Heart left ventricle (tissue), 16 donors: ENCODE measurements around the gene PI4KA. TPM values are rescaled to one million over a fixed set of nuclear protein-coding genes. Genes with fewer than 3 reads are reported as not detected.

ENCODE experiments used
- ATAC-seq, 4 donors: fragments of 200-7000 bp; cut with Tn5 transposase; one replicate each; pipeline ENCODE4 v1.9.1; 2020 to 2022; ENCODE audit warnings: moderate library complexity in 4 of 4, mild to moderate bottlenecking in 3 of 4, moderate number of reproducible peaks in 1 of 4
- DNase-seq, 5 donors: peaks; one replicate each; pipeline ENCODE4 v3.0.0-alpha.2; 2020
- H3K27ac ChIP-seq, 12 donors: fragments of 200-600 bp; sonication (generic) in 4 of 12; one replicate each; pipeline versions ENCODE4 v1.5.0 to v1.8.0; 2016 to 2022; ENCODE audit warnings: mild to moderate bottlenecking in 2 of 12
- H3K27me3 ChIP-seq, 9 donors: fragments of 200-600 bp; sonication (generic) in 2 of 9; one replicate each; pipeline versions ENCODE4 v1.5.1 to v1.8.0; 2016 to 2022; ENCODE audit warnings: mild to moderate bottlenecking in 3 of 9
- H3K36me3 ChIP-seq, 9 donors: fragments of 200-600 bp; sonication (generic) in 2 of 9; one replicate each; pipeline versions ENCODE4 v1.5.0 to v1.8.0; 2018 to 2022; ENCODE audit warnings: mild to moderate bottlenecking in 2 of 9
- H3K4me1 ChIP-seq, 12 donors: fragments of 200-600 bp; sonication (generic) in 4 of 12; one replicate each; pipeline versions ENCODE4 v1.5.0 to v1.8.0; 2016 to 2022; ENCODE audit warnings: mild to moderate bottlenecking in 3 of 12
- H3K4me3 ChIP-seq, 12 donors: fragments of 200-600 bp; sonication (generic) in 4 of 12; one replicate each; pipeline versions ENCODE4 v1.5.0 to v1.8.0; 2017 to 2022; ENCODE audit warnings: mild to moderate bottlenecking in 9 of 12, moderate library complexity in 4 of 12
- H3K9me3 ChIP-seq, 12 donors: fragments of 200-600 bp; sonication (generic) in 4 of 12; one replicate each; pipeline versions ENCODE4 v1.5.0 to v1.8.0; 2016 to 2022; ENCODE audit warnings: mild to moderate bottlenecking in 1 of 12
- POLR2A ChIP-seq, 2 donors: fragments of 450-650 bp; IDR thresholded peaks; one replicate each; pipeline ENCODE4 v1.6.1; 2017; ENCODE audit warnings: antibody characterized with exemption in 2 of 2, mild to moderate bottlenecking in 2 of 2, moderate library complexity in 2 of 2
- WGBS, 4 donors: extraction: QIAGEN DNeasy Blood & Tissue Kit in 2 of 4; methylation state at CpG; one replicate each; pipeline versions ENCODE4 v1.1.5 to v1.1.7; 2013 to 2018; 5-methylcytosine and 5-hydroxymethylcytosine counted together
- intact Hi-C, 10 donors: fragments of 100-400 bp; cut with DNase I; formaldehyde crosslinking; loops; one replicate each; pipeline versions ENCODE4 v1.11.1 to v1.14.2; 2022
- polyA plus RNA-seq, 2 donors: library from polyadenylated mRNA; stranded (reverse); fragments of 200-250 nt; gene quantifications; one replicate each; pipeline ENCODE4 v1.2.3, GENCODE V29; 2013
- total RNA-seq, 9 donors: library from RNA; depleted of rRNA in 2 of 9; stranded (reverse); fragments of >200 nt in 2 of 9; fragmentation: NEBNext Ultra II Directional in 3 of 9; extraction: Animal tissue kit (Norgen Biotek cat#: 25700) in 3 of 9; gene quantifications; one replicate each; pipeline versions ENCODE4 v1.1.0 to v1.2.4, GENCODE V29; 2016 to 2023
- TF ChIP-seq, protein P1 (sequence below), 12 donors: fragments of 200-600 bp; sonication (generic) in 4 of 12; IDR thresholded peaks; one replicate each; pipeline versions ENCODE4 v1.5.0 to v1.8.0; 2018 to 2022; ENCODE audit warnings: antibody characterized with exemption in 12 of 12, mild to moderate bottlenecking in 5 of 12
- donor health status: ischemic (EF 13 %, LVEDD 7.1; RV severe dilation, severe dysfunction).
- donor health status: healthy with polysubstance abuse.
- donor health status: DM: no; HTN: yes; CAD: no.
- donor health status: DM: no; HTN: no; CAD: no.
- donor health status: ischemic (EF 25% LVEDD 6.9; RV normal size, moderate dysfunction).
- donor health status: ischemic (EF 25% LVEDD 5.7; RV mildly dilated, moderate dysfunction).
- donor health status: healthy.
- donor health status: DM: yes; HTN: yes; CAD: no.
- donor health status: ischemic (EF 35%, LVEDD 5.7; RV mildly dilated, moderate dysfunction).
- donor health status: nonischemic (EF 11% LVEDD 7.7; RV severe dilation, severe dysfunction).
- donor health status: DM: yes; HTN: yes; CAD: no.
- donor health status: PGD.
- donor health status: ischemic (EF 29% LVEDD 5.4; RV normal size, mild dysfunction).
- donor health status: nonischemic (EF 23%, LVEDD 6.1; RV moderate dilation, normal function).

The PI4KA gene
- total and polyA plus RNA-seq, 11 donors, result 20.6 to 66.4 (median 46.9) TPM

DNA sequence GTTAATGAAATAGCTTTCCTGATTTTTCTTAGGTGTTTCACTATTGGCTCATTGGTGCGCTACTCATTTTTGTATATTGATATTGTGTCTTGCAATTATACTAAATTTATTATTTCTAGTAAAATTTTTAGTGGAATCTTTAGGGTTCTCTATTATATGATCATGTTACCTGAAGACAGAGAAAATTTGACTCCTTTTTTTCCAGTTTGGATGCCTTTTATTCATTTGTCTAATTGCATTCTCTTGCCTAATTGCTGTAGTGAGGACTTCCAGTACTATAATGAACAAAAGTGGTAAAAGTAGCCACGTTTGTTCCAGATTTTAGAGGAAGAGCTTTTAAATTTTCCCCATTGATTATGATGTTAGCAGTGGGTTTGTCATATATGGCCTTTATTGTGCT lies 198.7 kb downstream of the PI4KA start:
- WGBS, 4 donors, result 53 to 81% (median 76%) methylated on average over 2 of the region's 2 CpGs
- ATAC-seq (no peak), DNase-seq (no peak)
- Histone ChIP-seq H3K27me3 (peaks cover 0 to 23% (median 2%) of the 10 kb centered on the region in 9 donors), H3K4me3 (no peak overlapping the region), H3K36me3 (no peaks in the 10 kb centered on the region), H3K9me3 (peaks cover 0 to 17% (median 3%) of the 10 kb centered on the region in 12 donors), H3K27ac (no peak overlapping the region), H3K4me1 (no peaks in the 10 kb centered on the region)
- TF ChIP-seq POLR2A (IDR thresholded peaks at IDR 0.05), result no peak
- TF ChIP-seq, protein P1, sequence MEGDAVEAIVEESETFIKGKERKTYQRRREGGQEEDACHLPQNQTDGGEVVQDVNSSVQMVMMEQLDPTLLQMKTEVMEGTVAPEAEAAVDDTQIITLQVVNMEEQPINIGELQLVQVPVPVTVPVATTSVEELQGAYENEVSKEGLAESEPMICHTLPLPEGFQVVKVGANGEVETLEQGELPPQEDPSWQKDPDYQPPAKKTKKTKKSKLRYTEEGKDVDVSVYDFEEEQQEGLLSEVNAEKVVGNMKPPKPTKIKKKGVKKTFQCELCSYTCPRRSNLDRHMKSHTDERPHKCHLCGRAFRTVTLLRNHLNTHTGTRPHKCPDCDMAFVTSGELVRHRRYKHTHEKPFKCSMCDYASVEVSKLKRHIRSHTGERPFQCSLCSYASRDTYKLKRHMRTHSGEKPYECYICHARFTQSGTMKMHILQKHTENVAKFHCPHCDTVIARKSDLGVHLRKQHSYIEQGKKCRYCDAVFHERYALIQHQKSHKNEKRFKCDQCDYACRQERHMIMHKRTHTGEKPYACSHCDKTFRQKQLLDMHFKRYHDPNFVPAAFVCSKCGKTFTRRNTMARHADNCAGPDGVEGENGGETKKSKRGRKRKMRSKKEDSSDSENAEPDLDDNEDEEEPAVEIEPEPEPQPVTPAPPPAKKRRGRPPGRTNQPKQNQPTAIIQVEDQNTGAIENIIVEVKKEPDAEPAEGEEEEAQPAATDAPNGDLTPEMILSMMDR (IDR thresholded peaks at IDR 0.05), result no peak
- intact Hi-C loops, result no loop called here

DNA sequence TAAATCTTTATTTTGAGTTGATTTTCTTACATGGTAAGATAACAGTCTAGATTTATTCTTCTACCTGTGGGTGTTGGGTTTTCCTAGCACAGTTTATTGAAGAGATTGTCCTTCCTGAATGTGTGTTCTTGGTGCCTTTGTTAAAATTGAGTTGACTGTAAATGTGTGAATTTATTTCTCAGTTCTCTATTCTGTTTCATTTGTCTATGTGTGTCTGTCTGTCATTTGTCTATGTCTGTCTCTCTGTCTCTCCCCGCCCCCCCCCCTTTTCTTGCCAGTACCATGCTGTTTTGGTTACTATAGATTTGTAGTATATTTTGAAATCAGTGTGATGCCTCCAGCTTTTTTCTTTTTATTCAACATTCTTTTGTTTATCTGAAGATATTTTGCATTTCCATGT lies 199.4 kb downstream of the PI4KA start:
- peaks cover 0 to 20% (median 2%) of the 10 kb centered on the region in 9 donors for H3K27me3 ChIP-seq
- no peaks in the 10 kb centered on the region for H3K36me3 ChIP-seq
- TF ChIP-seq POLR2A (IDR thresholded peaks at IDR 0.05), result no peak
- TF ChIP-seq, protein P1 (IDR thresholded peaks at IDR 0.05), result no peak
- H3K4me3 ChIP-seq, result no peak overlapping the region
- peaks cover 0 to 17% (median 3%) of the 10 kb centered on the region in 12 donors for H3K9me3 ChIP-seq
- H3K4me1 ChIP-seq, result no peaks in the 10 kb centered on the region
- 65 to 80% (median 69%) methylated on average over 1 of the region's 1 CpG for WGBS, 4 donors
- DNase-seq, result no peak
- ATAC-seq, result no peak
- intact Hi-C loops, result no loop called here
- no peak overlapping the region for H3K27ac ChIP-seq

DNA sequence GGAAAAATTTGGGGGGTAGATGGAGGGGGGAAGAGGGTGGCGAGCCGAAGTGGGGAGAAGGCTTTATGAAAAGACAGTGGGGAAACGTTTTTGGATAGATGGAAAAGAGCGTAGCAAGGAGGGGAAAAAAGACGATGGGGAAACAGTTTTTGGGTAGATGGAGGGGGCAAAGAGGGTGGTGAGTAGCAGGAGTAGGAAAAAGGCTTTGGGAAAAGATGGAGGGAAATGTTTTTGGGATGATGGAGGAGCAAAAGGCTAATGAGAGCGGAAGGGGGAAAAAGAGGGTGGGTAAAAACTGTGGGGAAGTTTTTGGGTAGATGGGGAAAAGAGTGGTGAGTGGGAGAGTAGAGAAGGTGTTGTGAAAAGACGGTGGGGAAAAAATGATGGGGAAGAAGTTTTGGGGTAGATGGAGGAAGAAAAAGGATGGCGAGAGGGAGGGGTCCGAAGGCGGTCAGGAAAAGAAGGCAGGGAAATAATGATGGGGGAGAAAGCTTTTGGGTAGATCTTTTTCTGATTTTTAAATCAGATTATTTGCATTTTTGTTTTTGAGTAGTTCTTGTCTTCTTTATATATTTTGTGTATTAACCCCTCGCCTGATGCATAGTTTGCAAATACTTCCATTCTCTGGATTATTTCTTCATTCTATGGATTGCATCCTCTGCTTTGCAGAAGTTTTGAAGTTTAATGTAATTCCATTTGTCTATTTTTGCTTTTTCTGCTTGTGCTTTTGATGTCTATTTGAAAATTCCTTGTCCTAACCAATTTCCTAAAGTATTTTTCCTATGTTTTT lies 200.0 kb downstream of the PI4KA start:
- no peak overlapping the region for H3K27ac ChIP-seq
- H3K4me3 ChIP-seq, result no peak overlapping the region
- ATAC-seq (no peak), DNase-seq (no peak)
- no peaks in the 10 kb centered on the region for H3K36me3 ChIP-seq
- intact Hi-C loops, result no loop called here
- peaks cover 0 to 13% (median 2%) of the 10 kb centered on the region in 12 donors for H3K9me3 ChIP-seq
- WGBS, 4 donors, result 81 to 85% (median 83%) methylated on average over 11 of the region's 11 CpGs
- TF ChIP-seq, protein P1 (IDR thresholded peaks at IDR 0.05), result no peak
- TF ChIP-seq POLR2A (IDR thresholded peaks at IDR 0.05), result no peak
- H3K4me1 ChIP-seq, result no peaks in the 10 kb centered on the region
- peaks cover 0 to 20% (median 2%) of the 10 kb centered on the region in 9 donors for H3K27me3 ChIP-seq

DNA sequence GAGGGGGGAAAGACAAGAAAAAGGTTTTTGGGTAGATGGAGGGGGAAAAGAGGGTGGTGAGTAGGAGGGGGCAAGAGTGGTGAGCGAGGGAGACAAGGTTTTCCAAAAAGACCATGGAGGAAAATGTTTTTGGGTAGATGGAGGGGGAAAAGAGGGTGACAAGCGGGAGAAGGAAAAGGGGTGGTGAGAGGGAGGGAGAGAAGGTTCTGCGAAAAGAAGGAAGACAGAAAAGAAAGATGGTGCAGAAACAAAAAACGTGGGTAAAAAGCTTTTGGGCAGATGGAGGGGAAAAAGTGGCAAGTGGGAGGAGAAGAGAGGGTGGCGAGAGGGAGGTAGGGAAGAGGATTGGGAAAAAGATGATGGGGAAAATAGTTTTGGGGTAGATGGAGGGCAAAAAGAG lies 200.6 kb downstream of the PI4KA start:
- WGBS, 4 donors, result 71 to 75% (median 74%) methylated on average over 5 of the region's 5 CpGs
- no peak overlapping the region for H3K27ac ChIP-seq
- no peaks in the 10 kb centered on the region for H3K4me1 ChIP-seq
- no peaks in the 10 kb centered on the region for H3K36me3 ChIP-seq
- no peak overlapping the region for H3K4me3 ChIP-seq
- peaks cover 0 to 20% (median 2%) of the 10 kb centered on the region in 9 donors for H3K27me3 ChIP-seq
- H3K9me3 ChIP-seq, result peaks cover 0 to 6% (median 0%) of the 10 kb centered on the region in 12 donors
- intact Hi-C loops, result no loop called here
- TF ChIP-seq, protein P1 (IDR thresholded peaks at IDR 0.05), result no peak
- TF ChIP-seq POLR2A (IDR thresholded peaks at IDR 0.05), result no peak
- ATAC-seq, result no peak
- DNase-seq, result no peak

Other genes with a start within 250 kb of the PI4KA start
- under 1 TPM in 4 of 9 donors, not detected in 5; 0.09 to 0.44 (median 0.18) TPM for gene SERPIND1, start 84.7 kb downstream of the PI4KA start, total RNA-seq
- gene SERPIND1, start 84.7 kb downstream of the PI4KA start, polyA plus RNA-seq, result under 1 TPM; 0.04 to 0.15 TPM
- 10 to 100 TPM; 20.4 to 38.7 (median 26.2) TPM for gene SNAP29, start 196 bp upstream of the PI4KA start, total RNA-seq
- 10 to 100 TPM; 10.5 to 26.1 TPM for gene SNAP29, start 196 bp upstream of the PI4KA start, polyA plus RNA-seq
- 10 to 100 TPM; 45.6 to 64.2 (median 53.2) TPM for gene CRKL, start 58.6 kb upstream of the PI4KA start, total RNA-seq
- gene CRKL, start 58.6 kb upstream of the PI4KA start, polyA plus RNA-seq, result 10 to 100 TPM; 22.4 to 39.7 TPM
- gene AIFM3, start 108.4 kb upstream of the PI4KA start, total RNA-seq, result 1 to 10 TPM in 2 of 9 donors, under 1 TPM in 5, not detected in 2; 0.25 to 3.0 (median 0.49) TPM
- gene AIFM3, start 108.4 kb upstream of the PI4KA start, polyA plus RNA-seq, result under 1 TPM; 0.28 to 0.69 TPM
- 10 to 100 TPM; 18.4 to 41.9 (median 26.6) TPM for gene LZTR1, start 123.5 kb upstream of the PI4KA start, total RNA-seq
- 10 to 100 TPM; 18.4 to 29.3 TPM for gene LZTR1, start 123.5 kb upstream of the PI4KA start, polyA plus RNA-seq
- 10 to 100 TPM; 15.3 to 39.0 (median 17.5) TPM for gene THAP7, start 143.3 kb upstream of the PI4KA start, total RNA-seq
- gene THAP7, start 143.3 kb upstream of the PI4KA start, polyA plus RNA-seq, result 10 to 100 TPM; 29.8 to 35.0 TPM
- 1 to 10 TPM in 7 of 9 donors, under 1 TPM in 2; 0.21 to 4.8 (median 1.7) TPM for gene P2RX6, start 156.4 kb upstream of the PI4KA start, total RNA-seq
- under 1 TPM; 0.06 to 0.72 TPM for gene P2RX6, start 156.4 kb upstream of the PI4KA start, polyA plus RNA-seq
- gene SLC7A4, start 173.8 kb upstream of the PI4KA start, total RNA-seq, result 1 to 10 TPM in 1 of 9 donors, under 1 TPM in 2, not detected in 6; 0.24 to 2.8 (median 0.31) TPM
- gene SLC7A4, start 173.8 kb upstream of the PI4KA start, polyA plus RNA-seq, result not detected
- not detected for gene LRRC74B, start 187.1 kb upstream of the PI4KA start, total RNA-seq
- not detected for gene LRRC74B, start 187.1 kb upstream of the PI4KA start, polyA plus RNA-seq